Fibroblast of lung (primary cell): ENCODE data around the gene HMOX2. TPM values are rescaled to one million over a fixed set of nuclear protein-coding genes. Genes with fewer than 3 reads are reported as not detected.
A peak's percentile ranks its signal among the peaks of the same experiment; 100 is the strongest.

Experiments
- DNase-seq, 2 donors: peaks; one replicate each; pipeline versions ENCODE4 v3.0.0 to v3.0.0-alpha.2; 2010; ENCODE audit warnings: low read depth in 2 of 2
- H2AFZ ChIP-seq: 2 replicates; pipeline ENCODE4 v1.5.1; 2012; ENCODE audit warnings: low read length, control low read depth, inconsistent platforms
- H3K27ac ChIP-seq: 2 replicates; pipeline ENCODE4 v1.5.1; 2011; ENCODE audit warnings: low read length, control low read depth; ENCODE audit not compliant: insufficient read depth
- H3K27me3 ChIP-seq: 2 replicates; pipeline ENCODE4 v1.5.1; 2011; ENCODE audit warnings: mild to moderate bottlenecking, low read length; ENCODE audit not compliant: control insufficient read depth, insufficient read depth
- H3K36me3 ChIP-seq: 2 replicates; pipeline ENCODE4 v1.5.1; 2011; ENCODE audit warnings: low read length; ENCODE audit not compliant: control insufficient read depth, insufficient read depth
- H3K4me1 ChIP-seq: 2 replicates; pipeline ENCODE4 v1.5.1; 2011; ENCODE audit warnings: low read length; ENCODE audit not compliant: control insufficient read depth, insufficient read depth; ENCODE audit errors: extremely low read depth
- H3K4me2 ChIP-seq: 2 replicates; pipeline ENCODE4 v1.5.1; 2011; ENCODE audit warnings: low read length, control low read depth; ENCODE audit not compliant: insufficient read depth; ENCODE audit errors: extremely low read depth
- H3K4me3 ChIP-seq, 4 experiments: fragments of 200-600 bp in 1 of 4; sonication (generic) in 1 of 4; replicated peaks in 1 of 4; 2 replicates each; pipeline ENCODE4 v1.5.1; 2011 to 2016; ENCODE audit warnings: low read length in 4 of 4, low read depth in 3 of 4, mild to moderate bottlenecking in 3 of 4, control low read depth in 2 of 4, inconsistent platforms in 1 of 4, mixed read lengths in 1 of 4; ENCODE audit not compliant: insufficient read depth in 1 of 4; ENCODE audit errors: control extremely low read depth in 1 of 4
- H3K79me2 ChIP-seq: 2 replicates; pipeline ENCODE4 v1.5.1; 2012; ENCODE audit warnings: mild to moderate bottlenecking, low read length, inconsistent platforms; ENCODE audit not compliant: control insufficient read depth, insufficient read depth
- H3K9ac ChIP-seq: 2 replicates; pipeline ENCODE4 v1.5.1; 2011; ENCODE audit warnings: mild to moderate bottlenecking, low read length, control low read depth; ENCODE audit not compliant: insufficient read depth
- H3K9me3 ChIP-seq: 2 replicates; pipeline ENCODE4 v1.5.1; 2012; ENCODE audit warnings: low read depth, low read length; ENCODE audit not compliant: control insufficient read depth, insufficient read depth
- H4K20me1 ChIP-seq: 2 replicates; pipeline ENCODE4 v1.5.1; 2011; ENCODE audit warnings: low read length; ENCODE audit not compliant: control insufficient read depth, insufficient read depth; ENCODE audit errors: extremely low read depth
- EZH2 ChIP-seq: IDR thresholded peaks from 2 replicates; pipeline ENCODE4 v1.5.1; 2012; ENCODE audit warnings: low read length, control low read depth, mild to moderate bottlenecking; ENCODE audit errors: missing control alignments
- polyA plus RNA-seq, 2 donors: library from polyadenylated mRNA; depleted of rRNA in 1 of 2; stranded (reverse) in 1 of 2; unstranded in 1 of 2; fragments of >200 nt; gene quantifications; 2 replicates each; pipeline ENCODE4 v1.2.1, GENCODE V29; 2011 to 2012; ENCODE audit warnings: missing spikeins in 1 of 2
- total RNA-seq: library from RNA; depleted of rRNA; stranded (reverse); fragments of >200 nt; gene quantifications from 2 replicates; pipeline ENCODE4 v1.2.1, GENCODE V29; 2014
- TF ChIP-seq, protein P1 (sequence below), 2 donors: IDR thresholded peaks in 1 of 2; conservative IDR thresholded peaks in 1 of 2; 1 replicate in 1 of 2; 2 replicates in 1 of 2; pipeline ENCODE4 v1.5.1; 2011 to 2012; ENCODE audit warnings: low read length in 2 of 2, control low read depth in 1 of 2, inconsistent platforms in 1 of 2, low read depth in 1 of 2, mild to moderate bottlenecking in 1 of 2

The HMOX2 gene
- total and polyA plus RNA-seq, 2 donors (not counting 1 experiment from before 2014, with no cell fraction given), result 40.0 to 45.7 TPM

DNA sequence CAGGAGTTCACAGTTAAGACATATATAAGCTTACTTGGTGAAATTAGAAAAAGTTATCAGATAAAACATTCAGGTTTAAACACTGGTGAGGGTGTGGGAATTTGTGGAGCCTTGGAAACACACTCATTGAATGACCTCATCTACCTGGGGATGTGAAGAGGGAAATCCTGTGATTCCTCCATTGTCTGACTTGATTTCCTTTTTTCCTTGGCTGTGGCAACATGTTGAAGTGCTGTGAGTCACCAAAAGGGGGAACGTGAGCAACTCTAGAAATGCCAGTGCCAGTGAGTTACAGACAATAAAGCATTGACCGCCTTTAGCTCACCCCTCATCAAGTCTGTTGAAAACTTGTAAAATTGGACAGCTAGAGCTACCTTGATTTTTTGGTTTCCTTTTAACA, 1.8 kb downstream of the HMOX2 start:
- Histone ChIP-seq H3K4me3 (no peak overlapping the region), H3K36me3 (no peaks in the 10 kb centered on the region), H3K4me2 (peak overlapping the region; percentile 17), H3K9me3 (no peaks in the 10 kb centered on the region), H3K27ac (no peak overlapping the region), H3K4me1 (peaks cover 2% of the 10 kb centered on the region), H3K27me3 (no peaks in the 10 kb centered on the region), H2AFZ (no peak overlapping the region), H4K20me1 (no peaks in the 10 kb centered on the region), H3K9ac (no peak overlapping the region), H3K79me2 (peaks cover 32% of the 10 kb centered on the region)
- DNase-seq, result peak; percentile 49 to 75
- TF ChIP-seq EZH2, result no peak
- TF ChIP-seq, protein P1, sequence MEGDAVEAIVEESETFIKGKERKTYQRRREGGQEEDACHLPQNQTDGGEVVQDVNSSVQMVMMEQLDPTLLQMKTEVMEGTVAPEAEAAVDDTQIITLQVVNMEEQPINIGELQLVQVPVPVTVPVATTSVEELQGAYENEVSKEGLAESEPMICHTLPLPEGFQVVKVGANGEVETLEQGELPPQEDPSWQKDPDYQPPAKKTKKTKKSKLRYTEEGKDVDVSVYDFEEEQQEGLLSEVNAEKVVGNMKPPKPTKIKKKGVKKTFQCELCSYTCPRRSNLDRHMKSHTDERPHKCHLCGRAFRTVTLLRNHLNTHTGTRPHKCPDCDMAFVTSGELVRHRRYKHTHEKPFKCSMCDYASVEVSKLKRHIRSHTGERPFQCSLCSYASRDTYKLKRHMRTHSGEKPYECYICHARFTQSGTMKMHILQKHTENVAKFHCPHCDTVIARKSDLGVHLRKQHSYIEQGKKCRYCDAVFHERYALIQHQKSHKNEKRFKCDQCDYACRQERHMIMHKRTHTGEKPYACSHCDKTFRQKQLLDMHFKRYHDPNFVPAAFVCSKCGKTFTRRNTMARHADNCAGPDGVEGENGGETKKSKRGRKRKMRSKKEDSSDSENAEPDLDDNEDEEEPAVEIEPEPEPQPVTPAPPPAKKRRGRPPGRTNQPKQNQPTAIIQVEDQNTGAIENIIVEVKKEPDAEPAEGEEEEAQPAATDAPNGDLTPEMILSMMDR (conservative IDR thresholded peaks at IDR 0.05 in 1 of 2, IDR thresholded peaks at IDR 0.05 in 1 of 2; ENCODE audit: low read depth in 1 of 2, low read length in 2 of 2), result peak; percentile 33 to 44

- peaks cover 30% of the 10 kb centered on the region for H3K79me2 ChIP-seq
- no peak overlapping the region for H3K27ac ChIP-seq
- H2AFZ ChIP-seq, result no peak overlapping the region
- no peak overlapping the region for H3K9ac ChIP-seq
- H3K4me2 ChIP-seq, result no peak overlapping the region
- H4K20me1 ChIP-seq, result no peaks in the 10 kb centered on the region
- H3K36me3 ChIP-seq, result no peaks in the 10 kb centered on the region
- no peak for TF ChIP-seq EZH2
- TF ChIP-seq, protein P1 (conservative IDR thresholded peaks at IDR 0.05 in 1 of 2, IDR thresholded peaks at IDR 0.05 in 1 of 2; ENCODE audit: low read depth in 1 of 2, low read length in 2 of 2), result no peak
- no peak overlapping the region for H3K4me3 ChIP-seq
- no peaks in the 10 kb centered on the region for H3K27me3 ChIP-seq
- H3K4me1 ChIP-seq, result peaks cover 2% of the 10 kb centered on the region
- no peak for DNase-seq
- H3K9me3 ChIP-seq, result no peaks in the 10 kb centered on the region
These were observed 5.3 kb downstream of the HMOX2 start for GRCh38 chr16:4481526-4481925.

GRCh38 chr16:4481963-4482362, 5.8 kb downstream of the HMOX2 start:
- H3K36me3 ChIP-seq, result no peaks in the 10 kb centered on the region
- H3K9me3 ChIP-seq, result no peaks in the 10 kb centered on the region
- H3K27ac ChIP-seq, result no peak overlapping the region
- H3K4me3 ChIP-seq, result no peak overlapping the region
- no peak for DNase-seq
- H3K27me3 ChIP-seq, result no peaks in the 10 kb centered on the region
- no peaks in the 10 kb centered on the region for H4K20me1 ChIP-seq
- H3K79me2 ChIP-seq, result peaks cover 27% of the 10 kb centered on the region
- no peak overlapping the region for H2AFZ ChIP-seq
- TF ChIP-seq EZH2, result no peak
- TF ChIP-seq, protein P1 (conservative IDR thresholded peaks at IDR 0.05 in 1 of 2, IDR thresholded peaks at IDR 0.05 in 1 of 2; ENCODE audit: low read depth in 1 of 2, low read length in 2 of 2), result no peak
- peaks cover 2% of the 10 kb centered on the region for H3K4me1 ChIP-seq
- no peak overlapping the region for H3K4me2 ChIP-seq
- H3K9ac ChIP-seq, result no peak overlapping the region
